K562 (cell line): Measurements from ENCODE around the gene ATP8A1. TPM values are rescaled to one million over a fixed set of nuclear protein-coding genes. Genes with fewer than 3 reads are reported as not detected.

Experiments used
- ATAC-seq: fragments of 200-7000 bp; cut with Tn5 transposase; 3 replicates; pipeline ENCODE4 v1.9.1; 2020; ENCODE audit warnings: moderate library complexity
- BruUV-seq: library from RNA; stranded (reverse); fragments of 400-500 nt; replicated peaks from 2 replicates; lab custom pipeline; 2021; lab: Mats Ljungman, UMichigan
- CTCF ChIA-PET: fragments of 300-600 bp; formaldehyde crosslinking; extraction: SDS; loops from one replicate; lab custom pipeline; 2021; ENCODE audit warnings: low intra/inter-chr PET ratio; lab: Yijun Ruan, JAX
- POLR2A ChIA-PET: fragments of 300-600, 350-650 bp; sonication (Branson Sonifier 250); formaldehyde crosslinking; extraction: SDS; loops from one replicate; lab custom pipeline; 2021; ENCODE audit warnings: antibody characterized with exemption, inconsistent platforms; lab: Yijun Ruan, JAX
- DNase-seq, 4 experiments: peaks; one replicate each; pipeline versions ENCODE4 v3.0.0 to v3.0.0-alpha.2; 2011 to 2018; ENCODE audit warnings: low spot score in 3 of 4, mixed read lengths in 3 of 4; ENCODE audit errors: extremely low read depth in 1 of 4
- FAIRE-seq: peaks from 2 replicates; lab custom pipeline; 2011; peaks lifted over from hg19 to GRCh38; lab: Jason Lieb, UNC
- H2AFZ ChIP-seq: 2 replicates; pipeline ENCODE4 v1.6.0; 2011; ENCODE audit warnings: low read depth, low read length, control low read depth, inconsistent platforms
- H3K27ac ChIP-seq: fragments of 200-600 bp; 3 replicates; pipeline ENCODE4 v1.8.0; 2011; ENCODE audit warnings: low read depth, mild to moderate bottlenecking, control low read depth, inconsistent platforms, low read length, moderate library complexity, mixed read lengths; ENCODE audit errors: extremely low read depth
- H3K27me3 ChIP-seq, 2 experiments: fragments of 300-600 bp in 1 of 2; 2 replicates in 1 of 2; 3 replicates in 1 of 2; pipeline versions ENCODE4 v1.6.0 to v1.8.0; 2011; ENCODE audit warnings: inconsistent platforms in 2 of 2, low read length in 2 of 2, mild to moderate bottlenecking in 1 of 2, mixed read lengths in 1 of 2, moderate library complexity in 1 of 2; ENCODE audit not compliant: control insufficient read depth in 2 of 2, insufficient read depth in 2 of 2
- H3K36me3 ChIP-seq: fragments of 300-600 bp; 3 replicates; pipeline ENCODE4 v1.8.0; 2011; ENCODE audit warnings: mild to moderate bottlenecking, low read length, inconsistent platforms; ENCODE audit not compliant: control insufficient read depth, insufficient read depth
- H3K4me1 ChIP-seq, 2 experiments: fragments of 200-600 bp in 1 of 2; replicated peaks in 1 of 2; 2 replicates in 1 of 2; 3 replicates in 1 of 2; pipeline versions ENCODE4 v1.5.1 to v1.8.0; 2011; ENCODE audit warnings: inconsistent platforms in 2 of 2, low read length in 2 of 2, mild to moderate bottlenecking in 1 of 2, mixed read lengths in 1 of 2, moderate library complexity in 1 of 2; ENCODE audit not compliant: control insufficient read depth in 2 of 2, insufficient read depth in 2 of 2
- H3K4me2 ChIP-seq: 2 replicates; pipeline ENCODE4 v1.6.1; 2011; ENCODE audit warnings: low read length, control low read depth, inconsistent platforms, mixed read lengths; ENCODE audit not compliant: insufficient read depth
- H3K4me3 ChIP-seq: fragments of 200-600 bp; sonication (generic), shearing (Covaris generic); 2 replicates; pipeline ENCODE4 v1.5.1; 2016; ENCODE audit warnings: control low read depth, inconsistent platforms
- H3K79me2 ChIP-seq: fragments of 200-600 bp; 3 replicates; pipeline ENCODE4 v1.8.0; 2011; ENCODE audit warnings: low read length, inconsistent platforms; ENCODE audit not compliant: control insufficient read depth, insufficient read depth
- H3K9ac ChIP-seq, 2 experiments: 2 replicates each; pipeline versions ENCODE4 v1.6.0 to v1.6.1; 2011; ENCODE audit warnings: low read depth in 2 of 2, low read length in 2 of 2, control low read depth in 1 of 2, inconsistent platforms in 1 of 2, mild to moderate bottlenecking in 1 of 2, mixed read lengths in 1 of 2; ENCODE audit not compliant: insufficient read depth in 1 of 2
- H3K9me1 ChIP-seq: one replicate; pipeline ENCODE4 v1.6.0; 2011; ENCODE audit warnings: inconsistent platforms, mild to moderate bottlenecking, low read length, moderate library complexity; ENCODE audit not compliant: control insufficient read depth, insufficient read depth
- H3K9me3 ChIP-seq: replicated peaks from 2 replicates; pipeline ENCODE4 v1.5.1; 2011; ENCODE audit warnings: low read depth, low read length, inconsistent platforms; ENCODE audit not compliant: control insufficient read depth, insufficient read depth
- H4K20me1 ChIP-seq: replicated peaks from 2 replicates; pipeline ENCODE4 v1.6.1; 2011; ENCODE audit warnings: low read length, inconsistent platforms, mixed read lengths; ENCODE audit not compliant: control insufficient read depth, insufficient read depth
- CEBPG ChIP-seq, 3 experiments: fragments of 200-800 bp in 1 of 3; sonication (Bioruptor generic) in 1 of 3; sonication (generic) in 1 of 3; formaldehyde crosslinking in 1 of 3; IDR thresholded peaks in 2 of 3; conservative IDR thresholded peaks in 1 of 3; 2 replicates each; pipeline versions ENCODE4 v1.6.1 to v1.8.0; 2016 to 2022; ENCODE audit warnings: missing compliant biosample characterization in 2 of 3, missing genetic modification characterization in 2 of 3, mild to moderate bottlenecking in 1 of 3, missing genetic modification reagents in 1 of 3
- MTA2 ChIP-seq: fragments of 450-650 bp; IDR thresholded peaks from 2 replicates; pipeline ENCODE4 v1.6.1; 2016; ENCODE audit warnings: low read depth
- NUFIP1 ChIP-seq: fragments of 450-650 bp; IDR thresholded peaks from 2 replicates; pipeline ENCODE4 v1.6.1; 2018; ENCODE audit not compliant: partially characterized antibody
- SMAD1 ChIP-seq: fragments of 150-350 bp; IDR thresholded peaks from 2 replicates; pipeline ENCODE4 v1.6.1; 2014; ENCODE audit warnings: low read length, low read depth; ENCODE audit not compliant: partially characterized antibody
- SMC3 ChIP-seq: conservative IDR thresholded peaks from 2 replicates; pipeline ENCODE4 v1.6.1; 2011; ENCODE audit warnings: low read depth, low read length, improper control_type of control experiment; ENCODE audit not compliant: insufficient read depth
- WGBS: fragments of 100-300 bp; shearing (Covaris generic); methylation state at CpG from one replicate; pipeline ENCODE4 v1.1.6; 2016; ENCODE audit warnings: low coverage, mixed read lengths; ENCODE audit not compliant: insufficient coverage; ENCODE audit errors: missing lambda C conversion rate; 5-methylcytosine and 5-hydroxymethylcytosine counted together
- in situ Hi-C: fragments of 300-500 bp; cut with MboI; formaldehyde crosslinking; loops from 4 replicates; pipeline ENCODE4 v1.15.0; 2018; ENCODE audit warnings: inconsistent platforms, mixed read lengths
- intact Hi-C: fragments of 100-400 bp; cut with micrococcal nuclease; formaldehyde crosslinking; loops from 2 replicates; pipeline ENCODE4 v1.14.2; 2022
- polyA plus RNA-seq, 8 experiments: library from polyadenylated mRNA; depleted of rRNA in 4 of 8; stranded (reverse) in 5 of 8; unstranded in 3 of 8; fragments of >200 nt; fragmentation: Nextera tagmentation in 2 of 8; fragmentation: Illumina TruSeq in 1 of 8; extraction: Ambion mirVana in 2 of 8; extraction: Trizol in 1 of 8; gene quantifications; 2 replicates each; pipeline versions ENCODE4 v1.2.1 to v1.2.3, GENCODE V29; 2011 to 2014; ENCODE audit warnings: inconsistent platforms in 1 of 8, missing spikeins in 1 of 8
- total RNA-seq, 7 experiments: library from RNA; depleted of rRNA in 6 of 7; stranded (reverse); fragments of >200 nt in 6 of 7; fragmentation: Illumina TruSeq in 2 of 7; extraction: Trizol in 2 of 7; gene quantifications; 2 replicates each; pipeline versions ENCODE4 v1.2.1 to v1.2.3, GENCODE V29; 2011 to 2021; ENCODE audit warnings: low replicate concordance in 1 of 7
- TF ChIP-seq, protein P1 (sequence below): fragments of 200-800 bp; sonication (Bioruptor generic); IDR thresholded peaks from 2 replicates; pipeline ENCODE4 v1.6.1; 2017; ENCODE audit warnings: missing genetic modification characterization, missing compliant biosample characterization
- TF ChIP-seq, protein P2 (sequence below): IDR thresholded peaks from 3 replicates; pipeline ENCODE4 v1.6.1; 2011; ENCODE audit warnings: borderline replicate concordance, mild to moderate bottlenecking; ENCODE audit not compliant: insufficient read length, insufficient read depth
- TF ChIP-seq, protein P3 (sequence below): fragments of 250-450 bp; sonication (Bioruptor Pico); IDR thresholded peaks from 2 replicates; pipeline ENCODE4 v1.5.1; 2021; ENCODE audit warnings: mild to moderate bottlenecking

Gene ATP8A1
- total and polyA plus RNA-seq, 9 of the 15 experiments (the other 6 are each of a cell fraction or from before 2014, with no cell fraction given): 0.05 to 0.29 (median 0.07) TPM; not detected in 2

DNA sequence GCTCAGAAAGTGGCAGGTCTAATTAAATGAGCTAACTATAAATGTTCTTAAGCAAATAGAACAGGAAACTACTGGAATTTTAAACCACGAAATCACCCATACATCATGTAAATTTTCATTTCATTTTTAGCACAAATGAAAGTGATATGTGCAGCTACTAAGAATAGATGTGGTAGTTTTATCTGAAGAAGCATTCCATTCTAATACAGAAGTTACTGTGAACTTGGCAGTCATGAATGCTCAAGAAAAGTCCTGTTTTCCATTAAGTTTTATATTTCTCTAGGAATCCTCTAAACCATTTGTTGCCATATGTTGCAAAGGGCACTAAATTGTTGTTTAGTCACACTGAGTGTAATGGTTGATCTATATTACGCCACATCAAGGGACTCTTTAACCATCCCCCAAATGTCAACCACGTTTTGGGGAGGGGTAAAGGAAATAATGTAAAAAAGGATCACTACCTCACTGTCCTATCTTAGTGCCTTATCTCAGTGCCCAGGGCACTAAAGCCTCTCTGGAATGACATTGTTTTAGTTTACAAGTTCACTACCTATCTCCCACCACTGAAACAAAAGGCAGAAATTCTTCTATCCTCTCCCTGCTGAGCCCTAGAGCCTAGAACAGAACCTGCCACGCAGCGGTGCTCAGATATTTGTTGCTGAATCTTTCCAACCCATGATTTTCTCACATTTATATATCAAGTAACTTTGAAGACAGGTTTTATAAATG is 141.6 kb downstream of the ATP8A1 start:
- Histone ChIP-seq H3K4me3 (no peak overlapping the region), H3K36me3 (no peaks in the 10 kb centered on the region)

More for the DNA sequence above, 141.6 kb downstream of the ATP8A1 start:
- in situ Hi-C loops (loop anchor here (25.0 kb wide), 2 partner anchors 553 to 828 kb away; no protein-coding TSS in a partner anchor), intact Hi-C loops (loop anchor here (10.0 kb wide), 1 partner anchor 551 kb away; no protein-coding TSS in a partner anchor)
- Histone ChIP-seq H3K4me1 (no peaks in the 10 kb centered on the region), H3K27me3 (no peaks in the 10 kb centered on the region), H3K9me3 (no peaks in the 10 kb centered on the region), H3K79me2 (no peaks in the 10 kb centered on the region), H3K27ac (no peak overlapping the region), H3K4me2 (no peak overlapping the region), H3K9ac (no peak overlapping the region), H2AFZ (no peak overlapping the region), H3K9me1 (no peaks in the 10 kb centered on the region), H4K20me1 (no peaks in the 10 kb centered on the region)
- FAIRE-seq: no peak
- ATAC-seq: no peak
- no TSS peak for BruUV-seq
- WGBS: 0% methylated on average over 5 of the region's 5 CpGs
- POLR2A ChIA-PET: no interaction called here
- CTCF ChIA-PET: no interaction called here
- TF ChIP-seq, protein P1, sequence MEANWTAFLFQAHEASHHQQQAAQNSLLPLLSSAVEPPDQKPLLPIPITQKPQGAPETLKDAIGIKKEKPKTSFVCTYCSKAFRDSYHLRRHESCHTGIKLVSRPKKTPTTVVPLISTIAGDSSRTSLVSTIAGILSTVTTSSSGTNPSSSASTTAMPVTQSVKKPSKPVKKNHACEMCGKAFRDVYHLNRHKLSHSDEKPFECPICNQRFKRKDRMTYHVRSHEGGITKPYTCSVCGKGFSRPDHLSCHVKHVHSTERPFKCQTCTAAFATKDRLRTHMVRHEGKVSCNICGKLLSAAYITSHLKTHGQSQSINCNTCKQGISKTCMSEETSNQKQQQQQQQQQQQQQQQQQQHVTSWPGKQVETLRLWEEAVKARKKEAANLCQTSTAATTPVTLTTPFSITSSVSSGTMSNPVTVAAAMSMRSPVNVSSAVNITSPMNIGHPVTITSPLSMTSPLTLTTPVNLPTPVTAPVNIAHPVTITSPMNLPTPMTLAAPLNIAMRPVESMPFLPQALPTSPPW (CRISPR knock-in tag): no peak
- TF ChIP-seq SMAD1: no peak
- no peak for TF ChIP-seq MTA2
- no peak for TF ChIP-seq CEBPG (CRISPR knock-in tag; IDR thresholded peaks at IDR 0.05)
- no peak for TF ChIP-seq CEBPG (tag; conservative IDR thresholded peaks at IDR 0.05 in 1 of 2, IDR thresholded peaks at IDR 0.05 in 1 of 2)
- TF ChIP-seq, protein P2, sequence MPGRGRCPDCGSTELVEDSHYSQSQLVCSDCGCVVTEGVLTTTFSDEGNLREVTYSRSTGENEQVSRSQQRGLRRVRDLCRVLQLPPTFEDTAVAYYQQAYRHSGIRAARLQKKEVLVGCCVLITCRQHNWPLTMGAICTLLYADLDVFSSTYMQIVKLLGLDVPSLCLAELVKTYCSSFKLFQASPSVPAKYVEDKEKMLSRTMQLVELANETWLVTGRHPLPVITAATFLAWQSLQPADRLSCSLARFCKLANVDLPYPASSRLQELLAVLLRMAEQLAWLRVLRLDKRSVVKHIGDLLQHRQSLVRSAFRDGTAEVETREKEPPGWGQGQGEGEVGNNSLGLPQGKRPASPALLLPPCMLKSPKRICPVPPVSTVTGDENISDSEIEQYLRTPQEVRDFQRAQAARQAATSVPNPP: no peak
- no peak for TF ChIP-seq NUFIP1
- TF ChIP-seq, protein P3, sequence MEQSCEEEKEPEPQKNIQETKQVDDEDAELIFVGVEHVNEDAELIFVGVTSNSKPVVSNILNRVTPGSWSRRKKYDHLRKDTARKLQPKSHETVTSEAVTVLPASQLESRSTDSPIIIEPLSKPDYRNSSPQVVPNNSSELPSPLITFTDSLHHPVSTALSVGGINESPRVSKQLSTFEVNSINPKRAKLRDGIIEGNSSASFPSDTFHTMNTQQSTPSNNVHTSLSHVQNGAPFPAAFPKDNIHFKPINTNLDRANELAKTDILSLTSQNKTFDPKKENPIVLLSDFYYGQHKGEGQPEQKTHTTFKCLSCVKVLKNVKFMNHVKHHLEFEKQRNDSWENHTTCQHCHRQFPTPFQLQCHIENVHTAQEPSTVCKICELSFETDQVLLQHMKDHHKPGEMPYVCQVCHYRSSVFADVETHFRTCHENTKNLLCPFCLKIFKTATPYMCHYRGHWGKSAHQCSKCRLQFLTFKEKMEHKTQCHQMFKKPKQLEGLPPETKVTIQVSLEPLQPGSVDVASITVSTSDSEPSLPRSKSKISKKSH: no peak
- no peak for TF ChIP-seq SMC3
- no peak for DNase-seq
